Trophoblast cell (in vitro differentiated cells and primary cell): ENCODE measurements around the gene KMT2D.

Experiments used
- DNase-seq, 2 donors: peaks; one replicate each; pipeline ENCODE4 v3.0.0-alpha.2; 2016
- H2AFZ ChIP-seq: 2 replicates; pipeline ENCODE4 v1.6.1; 2013; ENCODE audit warnings: low read length, moderate library complexity, mild to moderate bottlenecking; ENCODE audit not compliant: insufficient read depth, poor library complexity
- H2AK5ac ChIP-seq: 2 replicates; pipeline ENCODE4 v1.6.1; 2013; ENCODE audit warnings: mild to moderate bottlenecking, low read length
- H2BK120ac ChIP-seq: 2 replicates; pipeline ENCODE4 v1.6.1; 2013; ENCODE audit warnings: low read length, mild to moderate bottlenecking, moderate library complexity; ENCODE audit not compliant: insufficient read depth, poor library complexity
- H2BK12ac ChIP-seq: 2 replicates; pipeline ENCODE4 v1.6.1; 2013; ENCODE audit warnings: mild to moderate bottlenecking, low read length, moderate library complexity
- H2BK5ac ChIP-seq: 2 replicates; pipeline ENCODE4 v1.6.1; 2013; ENCODE audit warnings: low read length, low read depth, moderate library complexity, mild to moderate bottlenecking; ENCODE audit not compliant: poor library complexity
- H3K14ac ChIP-seq: 2 replicates; pipeline ENCODE4 v1.6.1; 2013; ENCODE audit warnings: mild to moderate bottlenecking, low read length
- H3K18ac ChIP-seq: 2 replicates; pipeline ENCODE4 v1.6.1; 2013; ENCODE audit warnings: mild to moderate bottlenecking, low read length
- H3K23ac ChIP-seq: 2 replicates; pipeline ENCODE4 v1.6.1; 2013; ENCODE audit warnings: low read length
- H3K27ac ChIP-seq: 2 replicates; pipeline ENCODE4 v1.5.1; 2013; ENCODE audit warnings: low read depth, mild to moderate bottlenecking, inconsistent platforms, low read length, moderate library complexity
- H3K27me3 ChIP-seq: 2 replicates; pipeline ENCODE4 v1.6.1; 2013; ENCODE audit warnings: inconsistent platforms, mild to moderate bottlenecking, low read length, moderate library complexity; ENCODE audit not compliant: insufficient read depth
- H3K36me3 ChIP-seq, 2 experiments: 1 replicate in 1 of 2; 2 replicates in 1 of 2; pipeline ENCODE4 v1.6.1; 2013; ENCODE audit warnings: low read length in 2 of 2, mild to moderate bottlenecking in 2 of 2, moderate library complexity in 1 of 2; ENCODE audit not compliant: insufficient read depth in 2 of 2, control insufficient read depth in 1 of 2
- H3K4ac ChIP-seq: 2 replicates; pipeline ENCODE4 v1.6.1; 2013; ENCODE audit warnings: low read depth, mild to moderate bottlenecking, low read length, moderate library complexity
- H3K4me1 ChIP-seq, 2 experiments: 1 replicate in 1 of 2; 2 replicates in 1 of 2; pipeline ENCODE4 v1.6.1; 2013; ENCODE audit warnings: low read length in 2 of 2, mild to moderate bottlenecking in 2 of 2, moderate library complexity in 1 of 2; ENCODE audit not compliant: insufficient read depth in 2 of 2, control insufficient read depth in 1 of 2
- H3K4me2 ChIP-seq: 2 replicates; pipeline ENCODE4 v1.6.1; 2013; ENCODE audit warnings: inconsistent platforms, mild to moderate bottlenecking, low read length, moderate library complexity
- H3K4me3 ChIP-seq: 2 replicates; pipeline ENCODE4 v1.5.1; 2013; ENCODE audit warnings: mild to moderate bottlenecking, low read depth, low read length, inconsistent platforms
- H3K79me1 ChIP-seq: one replicate; pipeline ENCODE4 v1.6.1; 2013; ENCODE audit warnings: low read length
- H3K79me2 ChIP-seq: 2 replicates; pipeline ENCODE4 v1.6.1; 2013; ENCODE audit warnings: low read length, mild to moderate bottlenecking; ENCODE audit not compliant: control insufficient read depth, insufficient read depth, poor library complexity
- H3K9ac ChIP-seq: 2 replicates; pipeline ENCODE4 v1.6.1; 2013; ENCODE audit warnings: mild to moderate bottlenecking, low read length
- H3K9me3 ChIP-seq: 2 replicates; pipeline ENCODE4 v1.6.1; 2013; ENCODE audit warnings: low read depth, mild to moderate bottlenecking, control low read depth, inconsistent platforms, low read length; ENCODE audit not compliant: insufficient read depth
- H4K12ac ChIP-seq: 2 replicates; pipeline ENCODE4 v1.6.1; 2013; ENCODE audit warnings: low read depth, mild to moderate bottlenecking, low read length, moderate library complexity
- H4K8ac ChIP-seq: 2 replicates; pipeline ENCODE4 v1.6.1; 2013; ENCODE audit warnings: low read depth, mild to moderate bottlenecking, low read length, moderate library complexity
- H4K91ac ChIP-seq: one replicate; pipeline ENCODE4 v1.6.1; 2013; ENCODE audit warnings: low read depth, mild to moderate bottlenecking, low read length, moderate library complexity
- whole genome bisulfite sequencing: extraction: QIAGEN DNeasy Blood & Tissue Kit; methylation state at CpG from one replicate; pipeline ENCODE4 v1.1.7; 2013; ENCODE audit warnings: missing lambda C conversion rate; ENCODE audit not compliant: insufficient read length, insufficient coverage; ENCODE audit errors: extremely low coverage; 5-methylcytosine and 5-hydroxymethylcytosine counted together

Gene KMT2D

GRCh38 chr12:49084438-49084837 lies 23.8 kb upstream of the KMT2D start:
- H4K12ac ChIP-seq: no peak overlapping the region
- no peak overlapping the region for H3K18ac ChIP-seq

GRCh38 chr12:49079793-49080192 lies 19.2 kb upstream of the KMT2D start:
- H3K18ac ChIP-seq: no peak overlapping the region
- no peaks in the 10 kb centered on the region for H3K4me1 ChIP-seq
- H3K27me3 ChIP-seq: peaks cover 4% of the 10 kb centered on the region
- no peak overlapping the region for H4K12ac ChIP-seq
- DNase-seq: no peak
- H4K91ac ChIP-seq: no peak overlapping the region
- no peaks in the 10 kb centered on the region for H3K79me1 ChIP-seq
- no peak overlapping the region for H3K27ac ChIP-seq
- no peaks in the 10 kb centered on the region for H3K9me3 ChIP-seq
- H3K14ac ChIP-seq: no peak overlapping the region
- H4K8ac ChIP-seq: no peak overlapping the region
- no peak overlapping the region for H2BK5ac ChIP-seq
- no peak overlapping the region for H3K4me3 ChIP-seq
- no peak overlapping the region for H3K4ac ChIP-seq
- H2AFZ ChIP-seq: no peak overlapping the region
- H2AK5ac ChIP-seq: no peak overlapping the region
- H2BK12ac ChIP-seq: no peak overlapping the region
- H3K4me2 ChIP-seq: no peak overlapping the region
- no peaks in the 10 kb centered on the region for H3K79me2 ChIP-seq
- H2BK120ac ChIP-seq: no peak overlapping the region
- no peaks in the 10 kb centered on the region for H3K36me3 ChIP-seq
- no CpG with 5 or more reads among the region's 1 CpG for WGBS
- no peak overlapping the region for H3K9ac ChIP-seq
- no peak overlapping the region for H3K23ac ChIP-seq

More at GRCh38 chr12:49084438-49084837, 23.8 kb upstream of the KMT2D start:
- Histone ChIP-seq H2BK5ac (no peak overlapping the region), H3K23ac (no peak overlapping the region), H3K36me3 (no peaks in the 10 kb centered on the region), H3K4me1 (no peaks in the 10 kb centered on the region), H2AFZ (no peak overlapping the region), H3K4me2 (no peak overlapping the region), H3K9me3 (no peaks in the 10 kb centered on the region), H2BK120ac (no peak overlapping the region), H3K4me3 (no peak overlapping the region), H2AK5ac (no peak overlapping the region), H4K91ac (no peak overlapping the region), H3K27me3 (peaks cover 15% of the 10 kb centered on the region), H3K9ac (no peak overlapping the region), H3K14ac (no peak overlapping the region), H3K79me1 (no peaks in the 10 kb centered on the region), H3K79me2 (no peaks in the 10 kb centered on the region), H4K8ac (no peak overlapping the region), H3K27ac (no peak overlapping the region), H3K4ac (no peak overlapping the region), H2BK12ac (no peak overlapping the region)
- WGBS: no CpG with 5 or more reads among the region's 3 CpGs
- DNase-seq: no peak

GRCh38 chr12:49070971-49071370 lies 10.4 kb upstream of the KMT2D start:
- Histone ChIP-seq H3K4me2 (no peak overlapping the region), H3K18ac (no peak overlapping the region), H2AFZ (no peak overlapping the region), H4K91ac (no peak overlapping the region), H2BK120ac (no peak overlapping the region), H3K4ac (no peak overlapping the region), H2AK5ac (no peak overlapping the region), H3K14ac (no peak overlapping the region), H3K9me3 (no peaks in the 10 kb centered on the region), H2BK5ac (no peak overlapping the region), H3K4me3 (no peak overlapping the region), H3K79me1 (no peaks in the 10 kb centered on the region), H3K23ac (no peak overlapping the region), H3K27ac (no peak overlapping the region), H3K79me2 (no peaks in the 10 kb centered on the region), H3K27me3 (no peaks in the 10 kb centered on the region), H4K12ac (no peak overlapping the region), H2BK12ac (no peak overlapping the region), H4K8ac (no peak overlapping the region), H3K9ac (no peak overlapping the region), H3K36me3 (no peaks in the 10 kb centered on the region), H3K4me1 (peaks cover 2 to 7% of the 10 kb centered on the region in 2 experiments)
- no peak for DNase-seq
- no CpG with 5 or more reads among the region's 11 CpGs for WGBS

- Histone ChIP-seq H3K4me1 (peaks cover 2 to 7% of the 10 kb centered on the region in 2 experiments), H3K79me2 (no peaks in the 10 kb centered on the region)
Measured at GRCh38 chr12:49069507-49070346, 9.1 kb upstream of the KMT2D start, which contains the start of gene RHEBL1. Gene RHEBL1, minus strand, starts transcription at chr12:49069979. Its CDS starts 194 bp downstream, at chr12:49069785.

More at GRCh38 chr12:49069507-49070346, 9.1 kb upstream of the KMT2D start, which contains the start of gene RHEBL1:
- Histone ChIP-seq H2AK5ac (no peak within 1 kb of the TSS), H3K9ac (no peak within 1 kb of the TSS), H3K4me2 (peak within 1 kb of the TSS; percentile 84), H3K27ac (no peak within 1 kb of the TSS), H4K91ac (no peak within 1 kb of the TSS), H3K27me3 (no peaks in the 10 kb centered on the region), H3K23ac (no peak within 1 kb of the TSS), H4K12ac (peak within 1 kb of the TSS; percentile 2), H2AFZ (peak within 1 kb of the TSS; percentile 93), H3K18ac (no peak within 1 kb of the TSS), H4K8ac (peak within 1 kb of the TSS; percentile 54), H3K79me1 (no peaks in the 10 kb centered on the region), H3K4ac (no peak within 1 kb of the TSS), H2BK120ac (no peak within 1 kb of the TSS), H3K14ac (no peak within 1 kb of the TSS), H2BK5ac (no peak within 1 kb of the TSS), H3K9me3 (no peaks in the 10 kb centered on the region), H2BK12ac (no peak within 1 kb of the TSS), H3K36me3 (no peaks in the 10 kb centered on the region), H3K4me3 (peak within 1 kb of the TSS; percentile 79)
- peak; percentile 97 to 99 for DNase-seq
- no CpG with 5 or more reads among the region's 60 CpGs for WGBS
